Measurements from ENCODE around the gene CPNE5. TPM values are rescaled to one million over a fixed set of nuclear protein-coding genes. Genes with fewer than 3 reads are reported as not detected.

The CPNE5 gene
- total and polyA plus RNA-seq, 9 donors: 1.4 to 22.1 (median 6.2) TPM

GRCh38 chr6:36885461-36886401 lies 46.5 kb upstream of the CPNE5 start, which contains the start of gene C6orf89:
Gene C6orf89, plus strand, starts transcription at chr6:36885952. Its CDS starts 13,493 bp downstream, at chr6:36899445.
- intact Hi-C loops (cut with DNase I): loop anchor here (5.0 to 10.0 kb wide), 4 partner anchors 87 to 319 kb away; partner anchors contain the start of gene MTCH1 (in 2 of the 4)
- peaks cover 3% of the 10 kb centered on the region for H3K4me1 ChIP-seq (ENCODE audit: insufficient read depth)
- H3K27ac ChIP-seq: peak within 1 kb of the TSS; percentile 67 to 78
- H3K4me3 ChIP-seq: peak within 1 kb of the TSS; percentile 72
- WGBS, 3 donors: 1% methylated on average over 47 to 48 of the region's 48 CpGs
- TF ChIP-seq EP300 (IDR thresholded peaks at IDR 0.05) (no peak), POLR2A (IDR thresholded peaks at IDR 0.05) (peak; percentile 83)
- TF ChIP-seq, protein P1, sequence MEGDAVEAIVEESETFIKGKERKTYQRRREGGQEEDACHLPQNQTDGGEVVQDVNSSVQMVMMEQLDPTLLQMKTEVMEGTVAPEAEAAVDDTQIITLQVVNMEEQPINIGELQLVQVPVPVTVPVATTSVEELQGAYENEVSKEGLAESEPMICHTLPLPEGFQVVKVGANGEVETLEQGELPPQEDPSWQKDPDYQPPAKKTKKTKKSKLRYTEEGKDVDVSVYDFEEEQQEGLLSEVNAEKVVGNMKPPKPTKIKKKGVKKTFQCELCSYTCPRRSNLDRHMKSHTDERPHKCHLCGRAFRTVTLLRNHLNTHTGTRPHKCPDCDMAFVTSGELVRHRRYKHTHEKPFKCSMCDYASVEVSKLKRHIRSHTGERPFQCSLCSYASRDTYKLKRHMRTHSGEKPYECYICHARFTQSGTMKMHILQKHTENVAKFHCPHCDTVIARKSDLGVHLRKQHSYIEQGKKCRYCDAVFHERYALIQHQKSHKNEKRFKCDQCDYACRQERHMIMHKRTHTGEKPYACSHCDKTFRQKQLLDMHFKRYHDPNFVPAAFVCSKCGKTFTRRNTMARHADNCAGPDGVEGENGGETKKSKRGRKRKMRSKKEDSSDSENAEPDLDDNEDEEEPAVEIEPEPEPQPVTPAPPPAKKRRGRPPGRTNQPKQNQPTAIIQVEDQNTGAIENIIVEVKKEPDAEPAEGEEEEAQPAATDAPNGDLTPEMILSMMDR (IDR thresholded peaks at IDR 0.05): peak; percentile 87 to 97 (median 97)
- no peaks in the 10 kb centered on the region for H3K36me3 ChIP-seq
- no peaks in the 10 kb centered on the region for H3K27me3 ChIP-seq
- no peaks in the 10 kb centered on the region for H3K9me3 ChIP-seq
- DNase-seq: peak; percentile 96 to 98 (median 98)

DNA sequence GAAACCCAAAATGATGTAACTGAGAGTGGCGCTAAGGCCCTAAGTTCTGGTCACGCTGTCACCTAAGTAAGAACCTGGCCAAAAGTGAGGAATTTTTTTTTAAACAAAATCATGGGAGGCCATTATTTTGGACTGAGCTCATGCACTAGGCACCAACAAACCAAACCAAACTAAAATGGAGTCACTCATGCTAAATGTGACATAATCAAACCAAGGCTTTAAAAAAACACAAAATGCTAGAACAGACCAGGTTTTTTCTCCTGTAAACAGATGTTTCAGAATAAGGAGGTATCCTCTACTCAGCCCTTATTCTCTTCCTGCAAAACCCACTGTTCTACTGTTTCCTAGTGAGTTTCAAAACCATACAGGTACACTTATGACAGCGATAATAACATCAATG lies 45.4 kb upstream of the CPNE5 start:
- Histone ChIP-seq H3K27ac (no peak overlapping the region), H3K27me3 (no peaks in the 10 kb centered on the region), H3K4me3 (no peak overlapping the region), H3K4me1 (ENCODE audit: insufficient read depth) (peaks cover 3% of the 10 kb centered on the region), H3K36me3 (no peaks in the 10 kb centered on the region), H3K9me3 (no peaks in the 10 kb centered on the region)
- intact Hi-C loops (cut with DNase I): loop anchor here (5.0 to 10.0 kb wide), 4 partner anchors 88 to 320 kb away; partner anchors contain the start of gene MTCH1 (in 2 of the 4)
- TF ChIP-seq EP300 (IDR thresholded peaks at IDR 0.05): no peak
- TF ChIP-seq, protein P1 (IDR thresholded peaks at IDR 0.05): no peak
- no peak for TF ChIP-seq POLR2A (IDR thresholded peaks at IDR 0.05)
- no peak for DNase-seq
- 96 to 100% (median 97%) methylated on average over 3 of the region's 3 CpGs for WGBS, 3 donors

- no peaks in the 10 kb centered on the region for H3K36me3 ChIP-seq
- no peak for DNase-seq
- 25 to 29% (median 26%) methylated on average over 6 of the region's 6 CpGs for WGBS, 3 donors
- H3K27ac ChIP-seq: peak overlapping the region in 1 of 2 donors; percentile 80
- intact Hi-C loops (cut with DNase I): no loop called here
- H3K9me3 ChIP-seq: no peaks in the 10 kb centered on the region
- no peak for TF ChIP-seq POLR2A (IDR thresholded peaks at IDR 0.05)
- TF ChIP-seq, protein P1 (IDR thresholded peaks at IDR 0.05): no peak
- TF ChIP-seq EP300 (IDR thresholded peaks at IDR 0.05): no peak
- H3K4me3 ChIP-seq: peak overlapping the region; percentile 60
- peaks cover 3% of the 10 kb centered on the region for H3K4me1 ChIP-seq (ENCODE audit: insufficient read depth)
- H3K27me3 ChIP-seq: no peaks in the 10 kb centered on the region
Observed at GRCh38 chr6:36875250-36875633, 36.0 kb upstream of the CPNE5 start.

GRCh38 chr6:36874443-36875249 lies 35.4 kb upstream of the CPNE5 start, which contains the start of gene PPIL1:
Gene PPIL1, minus strand, starts transcription at chr6:36874803. Its CDS starts 31 bp downstream, at chr6:36874772.
- WGBS, 3 donors: 0 to 1% (median 1%) methylated on average over 46 to 54 of the region's 54 CpGs
- Histone ChIP-seq H3K36me3 (no peaks in the 10 kb centered on the region), H3K4me1 (ENCODE audit: insufficient read depth) (peaks cover 3% of the 10 kb centered on the region), H3K27ac (peak within 1 kb of the TSS; percentile 54 to 80), H3K27me3 (no peaks in the 10 kb centered on the region), H3K9me3 (no peaks in the 10 kb centered on the region), H3K4me3 (peak within 1 kb of the TSS; percentile 60)
- TF ChIP-seq POLR2A (IDR thresholded peaks at IDR 0.05): peak; percentile 10
- TF ChIP-seq EP300 (IDR thresholded peaks at IDR 0.05): no peak
- TF ChIP-seq, protein P1 (IDR thresholded peaks at IDR 0.05): no peak
- intact Hi-C loops (cut with DNase I): no loop called here
- peak; percentile 76 to 90 (median 84) for DNase-seq

Measured in ovary (tissue), 9 donors.